Measurements from ENCODE around the gene BOK. TPM values are rescaled to one million over a fixed set of nuclear protein-coding genes. Genes with fewer than 3 reads are reported as not detected.

Gene BOK
- total and polyA plus RNA-seq, 9 of the 15 experiments (the other 6 are each of a cell fraction or from before 2014, with no cell fraction given) = 0.03 to 3.3 (median 2.0) TPM; not detected in 1

DNA sequence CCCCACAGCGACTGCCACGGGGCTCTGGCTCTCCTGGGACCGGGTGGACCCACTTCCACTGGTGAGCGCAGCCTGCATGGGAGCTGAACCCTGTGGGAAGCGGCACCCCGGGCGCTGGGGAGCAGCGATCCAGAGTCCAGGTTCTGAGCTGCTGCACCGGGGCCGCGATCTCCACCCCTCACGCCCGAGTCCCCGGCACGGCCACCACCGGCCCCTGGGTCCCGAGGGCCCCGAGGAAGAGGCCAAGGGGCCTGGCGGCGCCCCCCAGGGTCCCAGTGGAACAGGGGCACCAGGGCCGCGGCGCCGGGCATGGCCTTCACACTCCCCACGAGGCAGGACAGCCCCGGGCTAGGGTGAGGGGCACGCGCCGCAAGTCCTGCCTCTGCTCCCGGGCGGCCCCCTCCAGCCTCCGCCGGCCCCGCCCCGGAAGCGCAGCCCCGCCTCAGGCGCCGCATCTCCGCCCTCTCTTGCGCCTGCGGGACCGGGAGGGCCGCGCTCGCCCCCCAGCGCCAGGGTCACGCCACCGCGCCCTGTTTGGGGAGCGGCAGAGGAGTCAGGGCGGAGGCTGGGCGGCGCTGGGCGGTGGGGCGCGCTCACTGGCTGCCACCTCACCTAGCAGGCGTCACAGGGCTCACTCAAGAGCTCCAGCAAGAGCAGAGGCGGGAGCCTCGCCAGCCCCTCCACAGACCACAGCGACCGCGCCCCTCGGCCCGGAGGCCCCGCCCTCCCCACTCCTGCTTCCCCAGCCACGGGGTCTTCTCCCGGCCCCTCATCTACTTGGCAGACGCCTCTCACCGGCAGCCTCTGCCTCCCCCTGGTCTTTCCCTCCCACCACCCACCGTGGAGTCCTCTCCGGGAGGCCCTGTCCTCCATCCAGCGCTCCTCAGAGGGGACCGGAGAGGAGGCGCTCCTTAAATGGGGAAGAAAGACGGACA is 51.6 kb downstream of the BOK start (continued):
- TF ChIP-seq TEAD1 (CRISPR knock-in tag; IDR thresholded peaks at IDR 0.05) = no peak
- 0 out of 2 replicates have a peak, but pooled peaks have one; percentile 22 for TF ChIP-seq DPF2 (IDR thresholded peaks at IDR 0.05)
- TF ChIP-seq SRSF3 (IDR thresholded peaks at IDR 0.05; ENCODE audit: insufficient read depth, low read length) = no peak
- peak; percentile 27; the same call in 1 of the 2 replicates for TF ChIP-seq SMC3 (conservative IDR thresholded peaks at IDR 0.05; ENCODE audit: insufficient read depth, low read depth, low read length)
- no peak for TF ChIP-seq ZNF695 (CRISPR knock-in tag; IDR thresholded peaks at IDR 0.05)
- no peak for TF ChIP-seq NR2C1 (IDR thresholded peaks at IDR 0.05)
- TF ChIP-seq NR2C1 (tag; IDR thresholded peaks at IDR 0.05) = no peak
- no peak for TF ChIP-seq ZNF436 (CRISPR knock-in tag; IDR thresholded peaks at IDR 0.05)
- 0 out of 2 replicates have a peak, but pooled peaks have one; percentile 21 for TF ChIP-seq JUND (IDR thresholded peaks at IDR 0.05; ENCODE audit: borderline replicate concordance, low read depth, low read length)
- TF ChIP-seq JUND (tag; IDR thresholded peaks at IDR 0.05; ENCODE audit: borderline replicate concordance, low read depth, low read length) = no peak
- TF ChIP-seq HBP1 (CRISPR knock-in tag; IDR thresholded peaks at IDR 0.05) = no peak
- TF ChIP-seq, protein P1, sequence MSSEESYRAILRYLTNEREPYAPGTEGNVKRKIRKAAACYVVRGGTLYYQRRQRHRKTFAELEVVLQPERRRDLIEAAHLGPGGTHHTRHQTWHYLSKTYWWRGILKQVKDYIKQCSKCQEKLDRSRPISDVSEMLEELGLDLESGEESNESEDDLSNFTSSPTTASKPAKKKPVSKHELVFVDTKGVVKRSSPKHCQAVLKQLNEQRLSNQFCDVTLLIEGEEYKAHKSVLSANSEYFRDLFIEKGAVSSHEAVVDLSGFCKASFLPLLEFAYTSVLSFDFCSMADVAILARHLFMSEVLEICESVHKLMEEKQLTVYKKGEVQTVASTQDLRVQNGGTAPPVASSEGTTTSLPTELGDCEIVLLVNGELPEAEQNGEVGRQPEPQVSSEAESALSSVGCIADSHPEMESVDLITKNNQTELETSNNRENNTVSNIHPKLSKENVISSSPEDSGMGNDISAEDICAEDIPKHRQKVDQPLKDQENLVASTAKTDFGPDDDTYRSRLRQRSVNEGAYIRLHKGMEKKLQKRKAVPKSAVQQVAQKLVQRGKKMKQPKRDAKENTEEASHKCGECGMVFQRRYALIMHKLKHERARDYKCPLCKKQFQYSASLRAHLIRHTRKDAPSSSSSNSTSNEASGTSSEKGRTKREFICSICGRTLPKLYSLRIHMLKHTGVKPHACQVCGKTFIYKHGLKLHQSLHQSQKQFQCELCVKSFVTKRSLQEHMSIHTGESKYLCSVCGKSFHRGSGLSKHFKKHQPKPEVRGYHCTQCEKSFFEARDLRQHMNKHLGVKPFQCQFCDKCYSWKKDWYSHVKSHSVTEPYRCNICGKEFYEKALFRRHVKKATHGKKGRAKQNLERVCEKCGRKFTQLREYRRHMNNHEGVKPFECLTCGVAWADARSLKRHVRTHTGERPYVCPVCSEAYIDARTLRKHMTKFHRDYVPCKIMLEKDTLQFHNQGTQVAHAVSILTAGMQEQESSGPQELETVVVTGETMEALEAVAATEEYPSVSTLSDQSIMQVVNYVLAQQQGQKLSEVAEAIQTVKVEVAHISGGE (CRISPR knock-in tag; IDR thresholded peaks at IDR 0.05) = no peak
- no peak for TF ChIP-seq ZNF830 (CRISPR knock-in tag; IDR thresholded peaks at IDR 0.05)
- TF ChIP-seq ZNF133 (CRISPR knock-in tag; IDR thresholded peaks at IDR 0.05) = no peak
- no peak for TF ChIP-seq NKRF (IDR thresholded peaks at IDR 0.05; ENCODE audit: borderline replicate concordance)
- peak in 1 of 3 experiments; percentile 24 for TF ChIP-seq YY1 (IDR thresholded peaks at IDR 0.05; ENCODE audit: borderline replicate concordance in 1 of 3, control insufficient read depth in 1 of 3, extremely low read depth in 1 of 3, insufficient read depth in 3 of 3, insufficient read length in 1 of 3, insufficient replicate concordance in 2 of 3, low read depth in 1 of 3, low read length in 2 of 3)

All from K562 (cell line).